ENCODE data around the gene BMS1. TPM values are rescaled to one million over a fixed set of nuclear protein-coding genes. Genes with fewer than 3 reads are reported as not detected.
"Not testable (repeated sequence)": the region's sequence is repeated elsewhere in the genome, so short reads cannot be mapped to it uniquely, and the experiment has no call there.

The BMS1 gene
- total RNA-seq, 3 donors from 2014 or later (not counting 1 experiment from before 2014, with no cell fraction given), result 10.4 to 12.1 (median 11.9) TPM

- H3K36me3 Mint-ChIP-seq, result no peaks in the 10 kb centered on the region
- DNase-seq, result no peak
- TF ChIP-seq CTCF (IDR thresholded peaks at IDR 0.05), result no peak
Observed at GRCh38 chr10:42859256-42859655, 76.7 kb downstream of the BMS1 start.

GRCh38 chr10:42860016-42860415 lies 77.4 kb downstream of the BMS1 start:
- ATAC-seq; H3K9me3 Mint-ChIP-seq; H3K4me3 Mint-ChIP-seq; H3K4me3 ChIP-seq (ENCODE audit: low read length); H3K36me3 Mint-ChIP-seq; H3K27ac ChIP-seq (ENCODE audit: low read length); DNase-seq; H3K4me1 Mint-ChIP-seq; H3K9me3 ChIP-seq (ENCODE audit: control insufficient read depth, insufficient read depth, low read length); H3K27me3 ChIP-seq (ENCODE audit: control insufficient read depth, insufficient read depth, low read length); intact Hi-C loops (cut with micrococcal nuclease); H3K4me1 ChIP-seq (ENCODE audit: control insufficient read depth, insufficient read depth, low read length); H3K27ac Mint-ChIP-seq; H3K36me3 ChIP-seq (ENCODE audit: control insufficient read depth, insufficient read depth, low read length): not testable (repeated sequence)
- WGBS (ENCODE audit: insufficient coverage), result 90% methylated on average over 11 of the region's 11 CpGs
- peaks cover 39 to 66% of the 10 kb centered on the region in 2 donors for H3K27me3 Mint-ChIP-seq (ENCODE audit: low read depth in 2 of 2)

More at GRCh38 chr10:42859256-42859655, 76.7 kb downstream of the BMS1 start:
- no peak for ATAC-seq
- Histone ChIP-seq H3K4me3 (ENCODE audit: low read length) (no peak overlapping the region), H3K9me3 (ENCODE audit: control insufficient read depth, insufficient read depth, low read length) (no peaks in the 10 kb centered on the region), H3K4me1 (ENCODE audit: control insufficient read depth, insufficient read depth, low read length) (no peaks in the 10 kb centered on the region), H3K27me3 (ENCODE audit: control insufficient read depth, insufficient read depth, low read length) (no peaks in the 10 kb centered on the region), H3K36me3 (ENCODE audit: control insufficient read depth, insufficient read depth, low read length) (no peaks in the 10 kb centered on the region), H3K27ac (ENCODE audit: low read length) (no peak overlapping the region)
- no peaks in the 10 kb centered on the region for H3K4me1 Mint-ChIP-seq
- no peak overlapping the region for H3K4me3 Mint-ChIP-seq
- no peak overlapping the region for H3K27ac Mint-ChIP-seq
- H3K27me3 Mint-ChIP-seq (ENCODE audit: low read depth in 2 of 2), result peaks cover 38 to 66% of the 10 kb centered on the region in 2 donors
- 91% methylated on average over 15 of the region's 15 CpGs for WGBS (ENCODE audit: insufficient coverage)
- intact Hi-C loops (cut with micrococcal nuclease), result no loop called here
- no peaks in the 10 kb centered on the region for H3K9me3 Mint-ChIP-seq

- H3K4me1 ChIP-seq (ENCODE audit: control insufficient read depth, insufficient read depth, low read length); H3K36me3 ChIP-seq (ENCODE audit: control insufficient read depth, insufficient read depth, low read length); H3K9me3 Mint-ChIP-seq; H3K27ac Mint-ChIP-seq; H3K9me3 ChIP-seq (ENCODE audit: control insufficient read depth, insufficient read depth, low read length); ATAC-seq; H3K4me3 Mint-ChIP-seq; H3K36me3 Mint-ChIP-seq; H3K4me3 ChIP-seq (ENCODE audit: low read length); H3K27me3 ChIP-seq (ENCODE audit: control insufficient read depth, insufficient read depth, low read length); H3K27ac ChIP-seq (ENCODE audit: low read length); intact Hi-C loops (cut with micrococcal nuclease); H3K4me1 Mint-ChIP-seq; DNase-seq: not testable (repeated sequence)
- 32% methylated on average over 4 of the region's 6 CpGs for WGBS (ENCODE audit: insufficient coverage)
- H3K27me3 Mint-ChIP-seq (ENCODE audit: low read depth in 2 of 2), result peaks cover 37 to 62% of the 10 kb centered on the region in 2 donors
Observed at GRCh38 chr10:42862801-42863200, 80.2 kb downstream of the BMS1 start.

GRCh38 chr10:42864575-42864974 lies 82.0 kb downstream of the BMS1 start:
- no peak overlapping the region for H3K4me3 ChIP-seq (ENCODE audit: low read length)
- no peak overlapping the region for H3K27ac ChIP-seq (ENCODE audit: low read length)
- intact Hi-C loops (cut with micrococcal nuclease), result no loop called here
- DNase-seq (no peak), ATAC-seq (no peak)
- 23% methylated on average over 4 of the region's 8 CpGs for WGBS (ENCODE audit: insufficient coverage)
- H3K9me3 ChIP-seq (ENCODE audit: control insufficient read depth, insufficient read depth, low read length), result no peaks in the 10 kb centered on the region
- Mint-ChIP-seq H3K4me3 (no peak overlapping the region), H3K9me3 (no peaks in the 10 kb centered on the region), H3K27me3 (ENCODE audit: low read depth in 2 of 2) (peaks cover 29 to 56% of the 10 kb centered on the region in 2 donors), H3K27ac (no peak overlapping the region), H3K36me3 (no peaks in the 10 kb centered on the region), H3K4me1 (no peaks in the 10 kb centered on the region)
- H3K4me1 ChIP-seq (ENCODE audit: control insufficient read depth, insufficient read depth, low read length), result peaks cover 10% of the 10 kb centered on the region
- H3K36me3 ChIP-seq (ENCODE audit: control insufficient read depth, insufficient read depth, low read length), result no peaks in the 10 kb centered on the region
- peaks cover 2% of the 10 kb centered on the region for H3K27me3 ChIP-seq (ENCODE audit: control insufficient read depth, insufficient read depth, low read length)
- TF ChIP-seq CTCF (IDR thresholded peaks at IDR 0.05), result no peak

Data from natural killer cell (primary cell).